ENCODE results near the gene HSCB.

The HSCB gene

DNA sequence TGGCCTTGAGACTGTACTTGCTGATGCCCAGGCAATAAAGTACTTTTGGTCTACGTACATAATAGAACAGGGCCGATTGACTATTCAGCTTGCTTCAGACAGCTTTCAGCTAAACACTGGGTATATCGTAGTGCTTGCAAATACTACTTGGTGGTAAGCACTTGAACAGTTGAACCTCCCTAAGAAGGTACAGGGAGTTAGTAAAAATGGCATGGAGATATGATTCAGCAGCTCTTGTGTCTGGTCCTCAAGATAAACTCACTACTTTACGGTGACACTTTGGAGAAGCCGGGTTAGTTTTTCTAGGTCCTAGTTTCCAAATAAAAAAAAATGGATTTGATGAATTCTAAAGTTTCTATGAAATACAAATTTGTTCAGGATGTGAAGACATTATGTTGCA is 38.0 kb downstream of the HSCB start:
- in situ Hi-C loops (cut with MboI; ENCODE audit: low pct_unique_long_range_greater_than_20kb, low sequenced_read_pairs), result no loop called here
- no peak for DNase-seq

GRCh38 chr22:28780296-28780695 is 38.5 kb downstream of the HSCB start:
- in situ Hi-C loops (cut with MboI; ENCODE audit: low pct_unique_long_range_greater_than_20kb, low sequenced_read_pairs), result no loop called here
- no peak for DNase-seq

- in situ Hi-C loops (cut with MboI; ENCODE audit: low pct_unique_long_range_greater_than_20kb, low sequenced_read_pairs), result no loop called here
- DNase-seq, result no peak
Measured at GRCh38 chr22:28783786-28784671, 42.2 kb downstream of the HSCB start.

DNA sequence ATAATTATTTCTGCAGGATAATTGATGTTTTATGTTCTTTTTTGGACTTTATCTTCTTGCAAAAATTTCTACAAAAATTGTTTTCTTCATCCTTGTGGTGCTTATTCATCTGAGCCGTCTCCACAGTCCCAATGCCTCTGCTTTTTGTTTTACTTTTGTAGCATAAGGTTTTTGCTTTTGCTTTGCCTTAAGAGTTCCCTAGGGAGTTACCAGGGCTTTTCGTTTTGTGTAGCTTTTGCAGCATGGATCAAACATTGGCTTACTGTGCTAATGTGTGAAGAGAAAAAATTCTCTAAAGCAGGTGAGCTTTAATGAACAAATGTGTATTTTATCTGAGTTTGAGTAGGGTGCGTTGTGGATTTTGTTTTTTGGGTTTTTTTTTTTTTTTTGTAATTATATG is 46.8 kb downstream of the HSCB start:
- in situ Hi-C loops (cut with MboI; ENCODE audit: low pct_unique_long_range_greater_than_20kb, low sequenced_read_pairs), result no loop called here
- no peak for DNase-seq

- in situ Hi-C loops (cut with MboI; ENCODE audit: low pct_unique_long_range_greater_than_20kb, low sequenced_read_pairs), result no loop called here
- DNase-seq, result no peak
Measured at GRCh38 chr22:28791124-28791523, 49.3 kb downstream of the HSCB start.

DNA sequence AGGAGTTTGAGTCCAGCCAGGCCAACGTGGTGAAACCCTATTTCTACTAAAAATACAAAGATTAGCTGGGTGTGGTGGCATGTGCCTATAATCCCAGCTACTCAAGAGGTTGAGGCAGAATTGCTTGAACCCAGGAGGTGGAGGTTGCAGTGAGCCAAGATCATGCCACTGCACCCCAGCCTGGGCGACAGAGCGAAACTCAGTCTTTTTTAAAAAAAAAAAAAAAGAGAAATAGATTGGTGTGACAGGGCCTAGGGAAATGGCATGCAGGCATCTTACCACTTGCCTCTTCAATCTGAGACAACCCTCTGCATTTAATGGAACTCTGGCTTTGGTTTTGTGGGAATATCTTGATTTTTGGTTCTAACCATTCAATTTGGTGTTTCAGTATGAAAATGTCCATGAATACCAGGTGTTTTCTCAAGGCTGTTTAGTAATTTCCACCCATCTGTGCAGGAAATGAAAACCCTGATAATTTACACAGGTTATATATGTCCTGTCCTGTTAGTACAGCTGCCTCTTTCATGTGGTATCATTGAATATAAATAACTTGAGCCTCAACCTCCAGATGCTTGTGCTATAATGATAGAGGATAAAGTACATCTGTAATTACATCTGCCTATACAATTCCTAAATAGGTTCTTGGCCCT is 50.1 kb downstream of the HSCB start:
- in situ Hi-C loops (cut with MboI; ENCODE audit: low pct_unique_long_range_greater_than_20kb, low sequenced_read_pairs), result no loop called here
- no peak for DNase-seq

GRCh38 chr22:28792491-28793383 is 50.9 kb downstream of the HSCB start:
- in situ Hi-C loops (cut with MboI; ENCODE audit: low pct_unique_long_range_greater_than_20kb, low sequenced_read_pairs), result no loop called here
- DNase-seq, result peak; percentile 77

GRCh38 chr22:28793976-28794584 is 52.2 kb downstream of the HSCB start:
- in situ Hi-C loops (cut with MboI; ENCODE audit: low pct_unique_long_range_greater_than_20kb, low sequenced_read_pairs), result no loop called here
- no peak for DNase-seq

GRCh38 chr22:28795071-28795693 is 53.3 kb downstream of the HSCB start:
- in situ Hi-C loops (cut with MboI; ENCODE audit: low pct_unique_long_range_greater_than_20kb, low sequenced_read_pairs), result no loop called here
- DNase-seq, result no peak

- in situ Hi-C loops (cut with MboI; ENCODE audit: low pct_unique_long_range_greater_than_20kb, low sequenced_read_pairs), result no loop called here
- DNase-seq, result no peak
Measured at GRCh38 chr22:28795932-28796856, 54.4 kb downstream of the HSCB start.

DNA sequence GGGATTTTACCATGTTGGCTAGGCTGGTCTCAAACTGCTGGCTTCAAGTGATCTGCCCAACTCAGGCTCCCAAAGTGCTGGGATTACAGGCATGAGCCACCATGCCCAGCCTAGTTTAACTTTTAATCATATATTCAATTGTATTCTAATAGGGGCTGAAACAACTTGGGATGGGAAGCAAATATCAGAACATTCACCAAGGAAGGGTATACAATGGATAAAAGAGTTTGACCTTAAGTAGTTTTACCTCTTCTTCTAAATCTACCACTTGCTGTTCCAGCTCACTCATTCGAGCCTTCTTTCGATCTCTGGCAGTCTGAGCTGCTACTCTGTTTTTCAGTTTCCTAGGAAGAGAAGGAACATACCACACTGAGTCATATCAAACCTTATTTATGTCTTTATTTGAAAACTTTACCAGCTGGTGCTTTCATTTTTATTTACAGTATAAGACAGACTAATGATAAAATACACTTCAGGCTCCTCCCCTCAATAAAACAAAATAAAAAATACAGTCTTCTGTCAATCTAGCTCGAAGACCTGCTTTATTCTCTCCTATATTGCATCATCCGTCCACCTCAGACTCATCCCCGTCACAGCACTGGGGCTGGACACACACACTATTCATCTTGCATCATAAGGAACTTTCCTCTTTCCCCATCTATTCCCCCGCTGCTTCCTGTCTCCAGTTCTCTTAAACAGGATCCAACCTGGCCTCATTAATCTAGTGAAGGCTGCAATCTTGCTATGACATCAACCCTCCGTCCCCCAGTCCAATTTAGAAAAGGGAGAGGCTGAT is 57.2 kb downstream of the HSCB start:
- peak; percentile 77 for DNase-seq
- in situ Hi-C loops (cut with MboI; ENCODE audit: low pct_unique_long_range_greater_than_20kb, low sequenced_read_pairs), result no loop called here

GRCh38 chr22:28799606-28800307 is 57.9 kb downstream of the HSCB start:
- in situ Hi-C loops (cut with MboI; ENCODE audit: low pct_unique_long_range_greater_than_20kb, low sequenced_read_pairs), result no loop called here
- no peak for DNase-seq

- DNase-seq, result peak; percentile 93
- in situ Hi-C loops (cut with MboI; ENCODE audit: low pct_unique_long_range_greater_than_20kb, low sequenced_read_pairs), result no loop called here
Measured at GRCh38 chr22:28800308-28801041, 58.6 kb downstream of the HSCB start, which contains the start of gene XBP1. Gene XBP1 (minus strand): TSS chr22:28800569.

DNA sequence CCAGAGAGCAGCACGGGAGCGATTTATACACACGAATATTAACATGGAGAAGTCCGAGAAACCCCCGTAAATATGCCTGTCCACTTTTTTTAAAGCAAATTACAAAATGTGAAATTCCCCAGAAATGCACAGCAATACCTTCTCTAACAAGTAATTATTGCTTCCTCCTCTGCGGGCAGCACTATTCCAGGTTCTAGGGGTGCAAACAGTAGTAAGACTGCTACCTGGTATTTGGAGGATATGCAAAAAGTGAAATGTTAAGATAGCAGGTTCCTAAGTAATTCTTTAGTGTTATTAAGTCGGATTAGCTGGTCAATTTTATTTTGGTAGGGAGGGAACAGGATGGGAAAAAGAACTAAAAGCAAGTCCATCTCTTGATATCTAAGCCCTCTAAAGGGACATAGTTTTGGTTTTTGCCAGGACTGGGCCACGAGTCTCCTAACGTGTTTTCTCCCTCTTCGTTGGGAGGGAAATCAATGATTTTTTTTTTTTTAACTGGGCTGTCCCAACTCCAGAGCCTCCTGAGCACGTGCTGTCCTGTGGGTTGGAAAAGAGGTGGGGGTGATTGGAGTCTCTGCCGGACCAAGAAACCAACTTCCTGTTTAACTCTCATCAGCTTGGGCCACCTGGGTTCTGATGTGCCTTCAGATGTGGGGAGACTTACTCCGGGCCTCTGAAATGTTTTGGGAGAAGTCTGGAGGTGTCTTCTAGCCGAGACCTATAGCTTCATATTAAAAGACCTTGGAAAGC is 60.2 kb downstream of the HSCB start:
- DNase-seq, result peak; percentile 96
- in situ Hi-C loops (cut with MboI; ENCODE audit: low pct_unique_long_range_greater_than_20kb, low sequenced_read_pairs), result no loop called here

GRCh38 chr22:28802595-28803123 is 60.8 kb downstream of the HSCB start:
- no peak for DNase-seq
- in situ Hi-C loops (cut with MboI; ENCODE audit: low pct_unique_long_range_greater_than_20kb, low sequenced_read_pairs), result no loop called here
